Activated naive CD4-positive, alpha-beta T cell treated with anti-CD3 and anti-CD28 coated beads, Interleukin-2, amount 10 ng/mL, durations not matched to agents 7 days and 5 days (primary cell): ENCODE measurements around the gene LPP.

Experiments
- CTCF ChIA-PET: fragments of 350-600 bp; sonication (Branson Sonifier 250); formaldehyde crosslinking; loops from one replicate; lab custom pipeline; 2021; ENCODE audit warnings: antibody characterized with exemption; lab: Charles Lee
- DNase-seq: peaks from one replicate; pipeline ENCODE4 v3.0.0-alpha.2; 2020
- H3K27ac Mint-ChIP-seq: one replicate; pipeline ENCODE4 v1.8.0; 2021; ENCODE audit warnings: mild to moderate bottlenecking, moderate library complexity, mixed read lengths
- H3K27me3 Mint-ChIP-seq: one replicate; pipeline ENCODE4 v1.8.0; 2021; ENCODE audit warnings: mild to moderate bottlenecking, mixed read lengths
- H3K36me3 Mint-ChIP-seq: one replicate; pipeline ENCODE4 v1.8.0; 2021; ENCODE audit warnings: mixed read lengths
- H3K4me1 Mint-ChIP-seq: one replicate; pipeline ENCODE4 v1.8.0; 2021; ENCODE audit warnings: mixed read lengths
- H3K4me3 Mint-ChIP-seq: one replicate; pipeline ENCODE4 v1.8.0; 2021; ENCODE audit warnings: mild to moderate bottlenecking, moderate library complexity, mixed read lengths
- H3K9me3 Mint-ChIP-seq: one replicate; pipeline ENCODE4 v1.8.0; 2021; ENCODE audit warnings: mixed read lengths

Gene LPP

DNA sequence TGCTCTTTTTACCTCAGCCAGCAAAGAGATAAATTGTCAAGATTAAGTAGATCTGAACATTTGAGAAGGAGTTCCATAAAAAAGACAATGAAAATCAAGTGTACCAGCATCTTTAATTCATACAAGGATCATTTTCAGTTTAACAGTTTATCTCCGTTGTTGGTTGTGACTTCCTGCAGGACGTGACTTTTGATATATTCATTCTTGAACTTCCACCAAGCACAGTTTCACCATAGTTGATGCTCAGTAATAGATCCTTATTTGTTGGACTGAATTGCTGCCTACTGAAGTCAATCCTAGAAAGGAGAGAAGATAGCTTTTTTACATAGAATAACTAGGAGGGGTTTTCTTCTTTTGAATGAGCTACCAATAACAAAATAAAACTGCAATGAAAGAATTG lies 408.2 kb downstream of the LPP start:
- H3K27me3 Mint-ChIP-seq, result no peaks in the 10 kb centered on the region
- H3K4me3 Mint-ChIP-seq, result no peak overlapping the region
- no peaks in the 10 kb centered on the region for H3K9me3 Mint-ChIP-seq
- peaks cover 6% of the 10 kb centered on the region for H3K36me3 Mint-ChIP-seq
- DNase-seq, result no peak
- CTCF ChIA-PET, result no interaction called here
- H3K4me1 Mint-ChIP-seq, result peaks cover 8% of the 10 kb centered on the region
- no peak overlapping the region for H3K27ac Mint-ChIP-seq

- Mint-ChIP-seq H3K36me3 (no peaks in the 10 kb centered on the region), H3K27ac (no peak overlapping the region), H3K4me3 (no peak overlapping the region), H3K27me3 (no peaks in the 10 kb centered on the region), H3K9me3 (no peaks in the 10 kb centered on the region), H3K4me1 (no peaks in the 10 kb centered on the region)
- CTCF ChIA-PET, result no interaction called here
- DNase-seq, result no peak
Observed at GRCh38 chr3:188567478-188568195, 413.7 kb downstream of the LPP start.

DNA sequence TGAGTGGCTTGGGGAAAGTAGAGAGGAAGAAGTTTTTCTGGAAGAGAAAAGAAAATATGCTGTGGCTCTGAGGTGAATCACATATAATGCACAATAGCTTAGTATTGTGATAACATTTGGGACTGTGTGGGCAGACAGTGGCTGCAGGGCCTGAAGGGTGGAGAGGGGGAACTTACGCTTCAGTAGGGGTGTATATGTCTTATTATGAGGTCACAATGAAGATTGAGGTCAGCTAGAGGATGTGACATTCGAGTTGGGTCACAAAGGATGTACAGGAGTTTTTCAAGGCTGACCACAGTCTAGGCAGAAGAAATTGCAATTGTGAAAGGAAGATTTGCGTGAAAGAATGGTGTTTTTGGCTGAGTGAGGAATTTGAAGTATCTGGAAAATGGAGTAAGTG lies 414.8 kb downstream of the LPP start:
- Mint-ChIP-seq H3K9me3 (no peaks in the 10 kb centered on the region), H3K4me1 (no peaks in the 10 kb centered on the region), H3K36me3 (no peaks in the 10 kb centered on the region), H3K27me3 (no peaks in the 10 kb centered on the region), H3K4me3 (no peak overlapping the region), H3K27ac (no peak overlapping the region)
- DNase-seq, result no peak
- CTCF ChIA-PET, result no interaction called here

DNA sequence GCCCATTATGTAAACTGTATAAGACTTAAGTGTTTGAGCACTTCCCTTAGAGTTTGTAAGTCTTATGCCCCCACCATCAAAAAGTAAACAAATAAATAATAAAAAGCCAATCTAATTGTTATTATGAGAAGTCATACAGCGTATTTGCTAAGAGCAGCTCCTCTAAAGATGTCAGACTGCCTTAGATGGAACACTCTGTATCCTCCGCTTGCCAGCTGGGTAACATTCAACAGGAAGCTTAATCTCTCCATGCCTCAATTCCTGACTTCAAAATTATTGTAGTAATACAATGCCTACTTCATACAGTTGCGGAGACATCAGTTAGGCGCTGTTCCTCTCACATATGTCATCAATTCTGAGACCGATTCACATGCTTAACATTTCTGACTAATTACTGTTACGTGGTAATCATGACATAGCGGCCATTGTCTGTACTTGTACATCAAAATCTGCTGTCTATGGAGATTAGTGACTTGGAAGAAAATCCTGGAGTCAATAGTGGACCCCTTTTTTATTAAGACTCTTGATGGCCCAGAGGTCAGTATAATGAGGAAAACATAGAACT lies 417.7 kb downstream of the LPP start:
- Mint-ChIP-seq H3K36me3 (peaks cover 1% of the 10 kb centered on the region), H3K4me1 (no peaks in the 10 kb centered on the region), H3K27ac (no peak overlapping the region), H3K4me3 (no peak overlapping the region), H3K9me3 (no peaks in the 10 kb centered on the region), H3K27me3 (no peaks in the 10 kb centered on the region)
- DNase-seq, result no peak
- CTCF ChIA-PET, result no interaction called here

- DNase-seq, result no peak
- H3K4me3 Mint-ChIP-seq, result no peak overlapping the region
- CTCF ChIA-PET, result interaction anchor here (0.6 kb wide), 1 partner anchor 17 kb away, joined by 3 read pairs; no protein-coding TSS in a partner anchor
- H3K9me3 Mint-ChIP-seq, result no peaks in the 10 kb centered on the region
- no peaks in the 10 kb centered on the region for H3K4me1 Mint-ChIP-seq
- H3K36me3 Mint-ChIP-seq, result peaks cover 1% of the 10 kb centered on the region
- H3K27me3 Mint-ChIP-seq, result no peaks in the 10 kb centered on the region
- no peak overlapping the region for H3K27ac Mint-ChIP-seq
Observed at GRCh38 chr3:188573291-188573940, 419.5 kb downstream of the LPP start.

- no peak for DNase-seq
- no peak overlapping the region for H3K27ac Mint-ChIP-seq
- CTCF ChIA-PET, result interaction anchor here (0.7 kb wide), 1 partner anchor 20 kb away, joined by 3 read pairs; no protein-coding TSS in a partner anchor
- H3K4me1 Mint-ChIP-seq, result no peaks in the 10 kb centered on the region
- H3K36me3 Mint-ChIP-seq, result peaks cover 1% of the 10 kb centered on the region
- no peak overlapping the region for H3K4me3 Mint-ChIP-seq
- no peaks in the 10 kb centered on the region for H3K27me3 Mint-ChIP-seq
- H3K9me3 Mint-ChIP-seq, result no peaks in the 10 kb centered on the region
Observed at GRCh38 chr3:188573956-188574355, 420.0 kb downstream of the LPP start.

- Mint-ChIP-seq H3K4me1 (no peaks in the 10 kb centered on the region), H3K36me3 (peaks cover 1% of the 10 kb centered on the region), H3K4me3 (no peak overlapping the region), H3K9me3 (no peaks in the 10 kb centered on the region), H3K27me3 (no peaks in the 10 kb centered on the region), H3K27ac (no peak overlapping the region)
- DNase-seq, result no peak
- CTCF ChIA-PET, result no interaction called here
Observed at GRCh38 chr3:188574885-188575284, 420.9 kb downstream of the LPP start.

GRCh38 chr3:188575501-188575900 lies 421.5 kb downstream of the LPP start:
- CTCF ChIA-PET, result no interaction called here

GRCh38 chr3:188577539-188577938 lies 423.6 kb downstream of the LPP start:
- no peak overlapping the region for H3K27ac Mint-ChIP-seq
- H3K27me3 Mint-ChIP-seq, result no peaks in the 10 kb centered on the region
- CTCF ChIA-PET, result no interaction called here
- H3K4me1 Mint-ChIP-seq, result no peaks in the 10 kb centered on the region
- H3K4me3 Mint-ChIP-seq, result no peak overlapping the region
- no peak for DNase-seq
- no peaks in the 10 kb centered on the region for H3K9me3 Mint-ChIP-seq
- peaks cover 1% of the 10 kb centered on the region for H3K36me3 Mint-ChIP-seq

More at GRCh38 chr3:188575501-188575900, 421.5 kb downstream of the LPP start:
- Mint-ChIP-seq H3K27me3 (no peaks in the 10 kb centered on the region), H3K4me1 (no peaks in the 10 kb centered on the region), H3K4me3 (no peak overlapping the region), H3K36me3 (peaks cover 1% of the 10 kb centered on the region), H3K27ac (no peak overlapping the region), H3K9me3 (no peaks in the 10 kb centered on the region)
- no peak for DNase-seq

DNA sequence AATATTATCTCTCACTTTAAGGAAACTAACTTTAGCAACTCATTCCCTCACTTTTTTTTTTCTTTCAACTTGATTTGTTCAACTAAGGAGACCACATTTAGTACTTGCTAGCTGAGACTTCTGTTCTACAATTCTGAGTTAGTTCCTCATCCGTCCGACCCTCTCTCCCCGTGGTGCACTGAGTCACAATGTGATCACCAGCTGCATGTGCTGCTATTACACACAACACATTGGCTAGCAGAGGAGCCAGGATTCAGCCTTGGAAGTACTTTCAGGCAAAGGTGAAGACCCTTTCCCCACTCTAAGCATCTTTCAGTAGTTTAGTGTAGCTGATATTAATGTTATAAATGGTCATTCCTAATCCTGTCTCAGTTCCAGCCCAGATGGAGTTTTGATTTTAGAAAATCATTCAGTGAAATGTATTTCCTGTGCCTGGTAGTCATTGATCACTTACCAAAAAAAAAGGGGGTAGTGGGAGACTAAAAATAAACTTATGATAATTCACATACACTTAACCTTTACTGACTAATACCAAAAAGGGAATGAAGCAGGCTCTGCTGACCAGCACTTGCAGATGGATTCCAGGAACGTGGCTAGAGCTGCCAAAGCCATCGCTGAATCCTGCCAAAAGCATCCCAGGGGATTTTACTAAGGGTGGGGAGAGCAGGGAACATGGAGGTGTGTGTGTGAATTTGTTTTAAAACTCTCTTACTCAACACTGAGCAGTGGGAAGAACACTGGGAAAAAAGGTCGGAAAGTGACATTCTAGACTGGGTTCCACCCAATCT lies 424.8 kb downstream of the LPP start:
- DNase-seq, result no peak
- Mint-ChIP-seq H3K36me3 (peaks cover 1% of the 10 kb centered on the region), H3K4me3 (no peak overlapping the region), H3K4me1 (no peaks in the 10 kb centered on the region), H3K27me3 (no peaks in the 10 kb centered on the region), H3K9me3 (no peaks in the 10 kb centered on the region), H3K27ac (no peak overlapping the region)
- CTCF ChIA-PET, result no interaction called here

GRCh38 chr3:188580223-188580622 lies 426.3 kb downstream of the LPP start:
- H3K27ac Mint-ChIP-seq, result no peak overlapping the region
- peaks cover 7% of the 10 kb centered on the region for H3K4me1 Mint-ChIP-seq
- no peaks in the 10 kb centered on the region for H3K9me3 Mint-ChIP-seq
- DNase-seq, result no peak
- no peaks in the 10 kb centered on the region for H3K27me3 Mint-ChIP-seq
- no peak overlapping the region for H3K4me3 Mint-ChIP-seq
- CTCF ChIA-PET, result no interaction called here
- peaks cover 3% of the 10 kb centered on the region for H3K36me3 Mint-ChIP-seq

DNA sequence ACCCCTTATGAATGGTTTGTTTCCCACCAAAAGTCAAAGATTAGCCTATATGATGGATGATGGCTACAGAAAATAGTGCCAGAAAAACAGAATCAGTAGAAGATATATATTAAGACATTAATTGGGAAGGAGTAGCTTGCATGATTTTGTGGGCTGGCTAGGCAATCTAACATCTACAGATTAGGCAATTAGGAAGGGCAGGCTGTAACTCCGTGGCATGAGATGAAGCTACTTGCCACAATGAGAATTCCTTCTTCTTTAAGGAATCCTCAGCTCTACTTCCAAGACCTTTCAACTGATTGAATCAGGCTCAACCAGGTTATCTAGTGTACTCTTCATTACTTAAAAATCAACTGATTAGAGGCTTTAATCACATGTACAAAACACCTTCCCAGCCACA lies 426.7 kb downstream of the LPP start:
- no peak overlapping the region for H3K27ac Mint-ChIP-seq
- no peak for DNase-seq
- H3K27me3 Mint-ChIP-seq, result no peaks in the 10 kb centered on the region
- H3K4me1 Mint-ChIP-seq, result peaks cover 8% of the 10 kb centered on the region
- CTCF ChIA-PET, result no interaction called here
- no peaks in the 10 kb centered on the region for H3K9me3 Mint-ChIP-seq
- H3K36me3 Mint-ChIP-seq, result peaks cover 3% of the 10 kb centered on the region
- no peak overlapping the region for H3K4me3 Mint-ChIP-seq

- Mint-ChIP-seq H3K27ac (no peak overlapping the region), H3K4me3 (no peak overlapping the region), H3K9me3 (no peaks in the 10 kb centered on the region), H3K36me3 (peaks cover 2% of the 10 kb centered on the region), H3K27me3 (no peaks in the 10 kb centered on the region), H3K4me1 (peaks cover 8% of the 10 kb centered on the region)
- DNase-seq, result no peak
- CTCF ChIA-PET, result no interaction called here
Observed at GRCh38 chr3:188581365-188581764, 427.4 kb downstream of the LPP start.

DNA sequence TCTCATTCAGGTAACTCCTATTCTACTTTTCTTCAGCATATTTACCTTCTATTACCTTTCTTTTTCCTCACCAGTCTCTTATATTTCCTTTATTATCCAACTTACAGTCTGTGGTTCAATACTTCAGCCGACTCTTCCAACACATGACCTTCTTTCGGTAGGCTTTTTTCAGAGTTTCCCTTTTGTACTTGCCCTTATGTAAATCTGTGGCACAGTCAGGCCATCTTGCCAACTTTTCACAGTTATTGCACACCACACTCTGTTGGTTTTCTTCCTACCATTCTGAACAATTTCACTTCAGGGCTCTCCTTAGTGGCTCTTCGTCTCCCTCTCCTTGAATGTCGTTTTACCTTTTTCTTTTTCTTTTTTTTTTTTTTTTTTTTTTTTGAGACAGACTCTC lies 427.8 kb downstream of the LPP start:
- peaks cover 2% of the 10 kb centered on the region for H3K36me3 Mint-ChIP-seq
- H3K4me3 Mint-ChIP-seq, result no peak overlapping the region
- H3K27me3 Mint-ChIP-seq, result no peaks in the 10 kb centered on the region
- H3K27ac Mint-ChIP-seq, result no peak overlapping the region
- H3K9me3 Mint-ChIP-seq, result no peaks in the 10 kb centered on the region
- no peak for DNase-seq
- CTCF ChIA-PET, result no interaction called here
- peaks cover 8% of the 10 kb centered on the region for H3K4me1 Mint-ChIP-seq
